IPS-18c (cell line): ENCODE measurements around the gene FRG2C.
"Not testable (repeated sequence)": the region's sequence is repeated elsewhere in the genome, so short reads cannot be mapped to it uniquely, and the experiment has no call there.

ENCODE experiments used
- H3K4me3 ChIP-seq: 2 replicates; pipeline ENCODE4 v1.7.0; 2013; ENCODE audit warnings: low read depth, mild to moderate bottlenecking, low read length, moderate library complexity; ENCODE audit not compliant: insufficient read depth
- H3K9me3 ChIP-seq: one replicate; pipeline ENCODE4 v1.6.1; 2013; ENCODE audit warnings: mild to moderate bottlenecking, low read length, moderate library complexity; ENCODE audit not compliant: control insufficient read depth, insufficient read depth

The FRG2C gene

DNA sequence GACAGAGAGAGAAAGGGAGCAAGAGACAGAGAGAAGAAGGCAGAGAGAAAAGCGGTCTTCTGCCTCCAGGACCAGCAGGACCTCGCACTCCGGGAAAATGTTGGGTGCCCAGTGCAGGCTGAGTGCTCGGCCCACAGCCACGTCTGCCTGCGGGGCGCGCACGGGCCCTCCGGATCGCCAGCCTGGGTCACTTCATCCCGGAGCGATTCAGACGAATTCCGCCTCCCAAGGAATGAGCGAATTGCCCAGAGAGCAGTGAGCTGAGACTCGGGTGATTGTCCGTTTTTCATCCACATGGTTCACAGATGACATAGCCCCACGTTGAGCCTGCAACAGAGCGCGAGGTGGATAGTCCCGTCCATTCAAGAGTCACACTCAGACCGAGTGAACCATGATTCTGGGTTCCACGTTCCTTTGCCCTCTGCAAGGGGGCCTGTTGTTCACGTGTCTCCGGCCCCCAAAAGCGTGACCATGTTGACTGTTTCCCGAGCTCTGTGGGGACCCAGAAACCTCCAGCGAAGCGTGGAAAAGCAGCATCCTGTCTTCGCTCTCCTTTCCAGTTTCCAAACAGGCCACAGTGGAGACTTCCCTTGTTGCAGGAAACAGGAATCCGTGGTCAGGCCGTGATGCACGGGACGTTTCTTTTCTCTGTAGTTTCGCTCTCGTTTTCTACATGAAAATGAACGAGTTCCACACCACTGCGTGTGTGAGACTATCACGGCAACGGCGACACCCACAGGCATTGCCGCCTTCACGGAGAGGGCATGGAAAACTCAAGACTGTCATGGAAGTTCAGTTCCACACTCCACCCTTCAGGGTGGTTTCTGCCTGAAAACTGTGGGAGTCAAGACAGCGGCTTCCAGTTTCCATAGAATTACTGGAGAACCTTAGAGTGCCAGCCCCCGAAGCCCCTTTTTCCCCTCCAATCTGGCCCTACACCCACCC lies 3.9 kb downstream of the FRG2C start:
- peak overlapping the region; percentile 40; the same call in 1 of the 2 replicates for H3K4me3 ChIP-seq
- H3K9me3 ChIP-seq = peaks cover 14% of the 10 kb centered on the region

DNA sequence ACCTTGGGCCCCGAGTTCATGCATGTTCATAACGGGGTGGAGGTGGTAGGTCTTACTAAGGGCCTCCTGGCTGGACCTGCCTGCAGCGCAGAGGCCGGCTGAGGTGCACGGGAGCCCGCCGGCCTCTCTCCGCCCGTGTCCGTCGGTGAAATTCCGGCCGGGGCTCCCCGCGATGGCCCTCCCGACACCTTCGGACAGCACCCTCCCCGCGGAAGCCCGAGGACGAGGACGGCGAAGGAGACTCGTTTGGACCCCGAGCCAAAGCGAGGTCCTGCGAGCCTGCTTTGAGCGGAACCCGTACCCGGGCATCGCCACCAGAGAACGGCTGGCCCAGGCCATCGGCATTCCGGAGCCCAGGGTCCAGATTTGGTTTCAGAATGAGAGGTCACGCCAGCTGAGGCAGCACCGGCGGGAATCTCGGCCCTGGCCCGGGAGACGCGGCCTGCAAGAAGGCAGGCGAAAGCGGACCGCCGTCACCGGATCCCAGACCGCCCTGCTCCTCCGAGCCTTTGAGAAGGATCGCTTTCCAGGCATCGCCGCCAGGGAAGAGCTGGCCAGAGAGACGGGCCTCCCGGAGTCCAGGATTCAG lies 4.7 kb downstream of the FRG2C start:
- H3K4me3 ChIP-seq = peak overlapping the region; percentile 54
- H3K9me3 ChIP-seq = peaks cover 14% of the 10 kb centered on the region

DNA sequence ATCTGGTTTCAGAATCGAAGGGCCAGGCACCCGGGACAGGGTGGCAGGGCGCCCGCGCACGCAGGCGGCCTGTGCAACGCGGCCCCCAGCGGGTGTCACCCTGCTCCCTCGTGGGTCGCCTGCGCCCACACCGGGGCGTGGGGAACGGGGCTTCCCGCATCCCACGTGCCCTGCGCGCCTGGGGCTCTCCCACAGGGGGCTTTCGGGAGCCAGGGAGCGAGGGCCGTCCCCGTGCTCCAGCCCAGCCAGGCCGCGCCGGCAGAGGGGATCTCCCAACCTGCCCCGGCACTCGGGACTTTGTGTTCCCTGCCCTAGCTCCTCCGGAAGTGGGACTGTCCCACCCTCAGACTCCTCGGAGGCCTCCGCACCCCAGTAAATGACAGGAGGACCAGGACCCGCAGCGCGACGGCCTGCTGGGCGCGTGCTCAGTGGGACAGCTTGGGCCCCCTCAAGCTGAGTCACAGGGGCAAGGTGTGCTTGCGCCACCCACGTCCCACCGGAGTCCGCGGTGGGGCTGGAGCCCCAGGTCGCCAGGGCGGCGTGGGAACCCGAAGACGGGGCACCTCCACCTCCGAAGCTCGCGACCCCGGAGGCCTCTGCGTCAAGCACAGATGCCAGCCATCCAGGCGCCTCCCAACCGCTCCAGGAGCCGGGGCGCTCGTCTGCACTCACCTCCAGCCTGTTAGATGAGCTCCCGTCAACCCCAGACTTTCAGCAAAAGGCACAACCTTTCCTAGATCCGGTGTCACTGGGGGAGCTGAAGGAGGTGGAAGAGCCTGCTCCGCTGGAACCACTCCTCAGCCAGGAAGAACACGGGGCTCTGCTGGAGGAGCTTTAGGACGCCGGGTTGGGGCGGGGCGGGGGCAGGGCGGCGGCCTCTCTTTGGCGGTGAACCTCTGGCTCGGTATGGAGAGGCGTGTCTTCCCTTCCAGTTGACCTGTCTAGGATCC lies 5.5 kb downstream of the FRG2C start:
- peaks cover 14% of the 10 kb centered on the region for H3K9me3 ChIP-seq
- H3K4me3 ChIP-seq = peak overlapping the region; percentile 54

DNA sequence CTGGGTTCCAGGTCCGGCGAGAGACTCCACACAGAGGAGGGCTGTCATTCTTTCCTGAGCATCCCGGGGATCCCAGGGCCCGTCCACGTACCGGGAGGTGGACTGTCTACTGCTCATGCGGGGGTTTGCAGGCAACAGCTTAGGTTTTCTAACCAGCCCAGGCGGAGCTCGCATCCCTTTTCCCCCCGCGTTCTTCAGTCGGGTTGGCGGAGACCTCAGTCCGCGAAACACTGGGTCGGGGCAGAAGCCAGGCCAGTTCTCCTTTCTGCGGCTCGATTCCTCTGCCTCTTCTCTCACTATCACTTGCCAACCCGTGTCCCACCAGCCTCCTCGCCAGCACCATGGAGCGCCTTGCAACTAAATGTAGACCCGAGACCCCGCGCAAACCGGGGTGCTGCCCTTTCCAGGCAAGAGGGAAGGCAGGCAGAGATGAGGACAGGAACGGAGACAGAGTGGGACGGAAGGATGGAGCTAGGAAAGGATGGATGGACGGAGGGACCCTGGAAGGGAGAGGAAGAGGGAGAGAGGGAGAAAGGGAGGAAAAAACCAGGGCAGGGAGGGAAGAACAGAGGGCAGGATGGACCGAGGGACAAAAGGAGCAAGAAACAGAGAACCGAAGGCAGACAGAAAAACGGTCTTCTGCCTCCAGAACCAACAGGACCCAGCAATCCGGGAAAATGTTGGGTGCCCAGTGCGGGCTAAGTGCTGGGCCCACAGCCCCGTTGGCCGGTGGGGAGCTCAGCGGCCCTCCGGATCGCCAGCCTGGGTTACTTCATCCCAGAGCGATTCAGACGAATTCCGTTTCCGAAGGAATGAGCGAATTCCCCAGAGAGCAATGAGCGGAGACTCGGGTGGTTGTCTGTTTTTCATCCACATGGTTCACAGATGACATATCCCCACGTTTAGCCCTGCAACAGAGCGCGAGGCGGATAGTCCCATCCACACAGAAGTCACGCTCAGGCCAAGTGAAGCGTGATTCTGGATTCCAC lies 6.5 kb downstream of the FRG2C start:
- H3K4me3 ChIP-seq = peak overlapping the region; percentile 54
- H3K9me3 ChIP-seq = peaks cover 12% of the 10 kb centered on the region

DNA sequence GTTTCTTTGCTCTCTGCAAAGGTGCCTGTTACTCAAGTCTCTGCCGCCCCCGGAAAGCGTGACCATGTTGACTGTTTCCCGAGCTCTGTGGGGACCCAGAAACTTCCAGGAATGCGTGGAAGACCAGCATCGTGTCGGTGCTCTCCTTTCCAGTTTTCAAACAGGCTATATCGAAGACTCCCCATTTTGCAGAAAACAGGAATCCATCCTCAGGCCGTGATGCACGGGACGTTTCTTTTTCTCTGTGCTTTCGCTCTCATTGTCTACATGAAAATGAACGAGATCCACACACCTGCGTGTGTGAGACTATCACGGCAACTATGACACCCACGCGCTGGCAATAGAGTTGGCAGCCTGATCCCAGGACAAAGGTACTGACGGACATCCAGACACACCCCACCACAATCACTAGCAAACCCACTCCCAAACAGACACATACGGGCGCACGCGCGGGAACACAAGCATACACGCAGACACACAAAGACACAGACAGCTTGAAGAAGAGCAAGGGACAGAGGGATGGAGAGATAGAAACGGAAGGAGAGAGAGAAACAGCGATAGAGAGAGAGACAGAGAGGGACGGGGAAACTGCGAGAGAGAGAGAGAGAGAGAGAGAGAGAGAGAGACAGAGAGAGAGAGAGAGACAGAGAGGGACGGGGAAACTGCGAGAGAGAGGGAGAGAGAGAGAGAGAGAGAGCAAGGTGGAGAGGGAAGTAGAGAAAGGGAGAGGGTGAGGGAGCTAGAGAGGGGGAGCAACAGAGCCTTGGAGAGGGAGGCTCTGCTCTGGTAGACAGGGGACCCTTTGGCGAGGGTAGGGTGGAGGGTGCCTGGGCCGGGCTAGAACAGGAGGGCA lies 7.4 kb downstream of the FRG2C start:
- Histone ChIP-seq H3K4me3 (peak overlapping the region; percentile 54), H3K9me3 (peaks cover 12% of the 10 kb centered on the region)

DNA sequence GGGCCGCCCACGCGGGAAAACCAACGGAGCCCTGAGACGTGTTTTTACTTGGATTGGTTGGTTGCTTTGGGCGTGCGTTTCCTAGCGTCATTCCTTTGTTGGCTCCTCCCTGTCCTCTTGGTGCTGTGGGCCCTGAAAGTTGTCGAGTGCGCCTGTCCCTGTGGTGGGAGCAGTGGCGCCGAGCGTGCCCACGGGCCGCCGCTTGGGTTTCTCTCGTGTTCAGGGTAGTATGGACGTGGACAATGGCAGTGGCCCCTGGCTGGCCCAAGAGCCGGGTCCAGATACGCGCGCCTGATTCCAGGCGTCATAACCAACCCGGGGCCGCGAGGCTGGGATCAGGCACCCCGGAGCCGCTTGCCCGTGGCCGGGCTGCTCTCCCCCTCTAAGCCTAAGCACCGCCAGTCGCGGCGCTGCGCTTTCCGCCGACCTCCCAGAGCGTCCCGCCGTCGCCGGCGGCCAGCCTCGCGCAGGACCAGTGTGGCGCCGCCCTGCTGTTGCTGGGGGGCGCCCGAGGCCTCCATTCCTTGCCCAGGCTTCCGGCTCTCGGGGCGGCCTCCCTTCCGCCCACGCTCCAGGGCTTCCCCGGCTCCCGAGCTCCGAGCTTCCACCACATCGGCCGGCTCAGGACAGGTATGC lies 8.1 kb downstream of the FRG2C start:
- H3K9me3 ChIP-seq = peaks cover 12% of the 10 kb centered on the region
- peak overlapping the region; percentile 54 for H3K4me3 ChIP-seq

DNA sequence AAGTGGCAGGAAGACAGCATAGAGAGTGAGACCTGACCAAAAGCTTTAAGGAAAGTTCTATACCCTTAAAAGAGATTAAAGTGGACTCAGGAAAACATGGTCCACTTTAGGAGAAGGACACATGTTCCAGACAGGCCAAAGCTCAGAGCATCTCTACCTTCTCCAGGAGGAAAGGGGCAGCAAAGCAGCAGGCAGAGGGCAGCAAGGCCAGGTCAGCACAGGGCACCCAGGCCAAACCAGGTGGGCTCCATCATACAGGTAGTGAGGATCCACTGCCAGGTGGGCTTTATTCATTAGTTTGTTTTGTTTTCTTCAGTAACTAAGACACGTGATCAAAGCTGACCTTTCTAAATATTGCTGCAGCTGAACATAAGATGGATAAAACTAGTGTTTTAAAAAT lies 19.8 kb downstream of the FRG2C start:
- H3K9me3 ChIP-seq, H3K4me3 ChIP-seq: not testable (repeated sequence)

DNA sequence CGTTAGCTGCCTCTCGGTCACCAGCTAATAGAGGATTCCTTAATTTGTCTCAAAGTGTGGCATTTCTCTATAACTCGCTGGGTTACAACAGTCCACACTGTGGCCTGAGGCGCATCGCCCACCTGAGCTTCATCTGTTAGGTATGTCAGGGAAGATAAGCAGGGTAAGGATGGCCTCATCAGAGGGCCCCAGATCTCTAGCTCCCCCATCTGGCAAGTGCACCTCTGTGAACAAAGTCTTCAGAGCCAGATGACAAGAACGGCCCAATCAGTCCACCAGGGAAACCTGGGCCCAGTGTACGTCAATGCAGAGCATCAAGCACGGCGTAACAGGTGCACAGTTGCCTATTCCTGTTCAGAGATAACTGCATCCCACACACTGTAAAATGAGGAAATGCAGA lies 23.2 kb downstream of the FRG2C start:
- Histone ChIP-seq H3K9me3 (peaks cover 2% of the 10 kb centered on the region), H3K4me3 (no peak overlapping the region)

DNA sequence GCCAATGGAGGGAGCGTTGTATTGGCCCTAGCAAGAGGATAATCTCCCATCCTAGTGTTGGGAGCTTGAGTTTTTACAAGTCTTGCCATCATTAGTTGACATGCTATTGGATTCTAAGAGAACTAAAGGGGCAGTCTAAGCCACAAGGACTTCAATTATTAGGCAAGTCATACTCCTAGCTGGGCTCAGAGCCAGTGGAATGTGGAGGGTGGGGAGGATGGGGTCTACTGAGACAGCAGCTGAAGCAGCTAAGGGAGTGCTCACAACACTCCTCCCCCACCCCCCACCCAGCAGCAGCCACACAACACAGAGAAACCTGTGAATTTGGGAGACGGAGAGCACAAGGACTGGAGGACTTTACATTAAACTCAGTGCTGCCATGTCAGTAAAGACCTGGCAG lies 27.9 kb downstream of the FRG2C start:
- H3K9me3 ChIP-seq = peaks cover 2% of the 10 kb centered on the region
- H3K4me3 ChIP-seq = no peak overlapping the region
